ENCODE results near the gene TNFRSF13B. TPM values are rescaled to one million over a fixed set of nuclear protein-coding genes. Genes with fewer than 3 reads are reported as not detected.
"Not testable (repeated sequence)": the region's sequence is repeated elsewhere in the genome, so short reads cannot be mapped to it uniquely, and the experiment has no call there.

TNFRSF13B gene
- total RNA-seq, 2 donors from 2014 or later: 0.97 to 1.6 TPM

DNA sequence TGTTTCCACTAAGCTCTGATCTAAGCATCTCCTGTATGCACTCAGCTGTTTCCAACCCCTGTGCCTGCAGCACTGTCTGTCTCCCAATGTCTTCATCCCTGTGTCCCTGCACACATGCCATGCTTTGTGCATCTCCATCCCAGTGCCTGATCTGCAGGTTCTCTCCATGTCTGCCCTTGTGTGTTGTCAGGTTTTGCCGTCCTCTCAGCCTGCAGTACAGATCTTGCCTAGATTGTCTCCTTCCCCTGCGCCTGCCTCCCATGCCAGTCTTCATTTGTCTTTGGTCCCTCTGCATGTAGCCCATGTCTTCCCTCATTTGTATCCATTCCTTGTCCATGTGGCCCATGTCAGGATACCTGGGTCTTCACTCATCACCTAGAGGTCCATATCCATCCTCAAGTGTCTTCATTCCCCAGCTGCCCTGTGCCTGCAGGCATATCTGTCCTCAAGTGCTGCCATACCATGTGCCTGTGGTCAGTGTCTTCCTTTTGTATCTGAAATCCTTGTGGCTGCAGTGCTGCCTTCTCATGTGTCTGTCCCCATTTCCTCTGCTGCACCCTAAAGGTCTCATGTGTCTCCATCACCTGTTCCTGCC, 71.5 kb downstream of the TNFRSF13B start:
- H3K36me3 Mint-ChIP-seq (ENCODE audit: low read depth): no peaks in the 10 kb centered on the region
- no peaks in the 10 kb centered on the region for H3K27me3 Mint-ChIP-seq (ENCODE audit: insufficient read depth)
- TF ChIP-seq CTCF (conservative IDR thresholded peaks at IDR 0.05): no peak
- Histone ChIP-seq H3K36me3 (ENCODE audit: control insufficient read depth, insufficient read depth, low read length) (no peaks in the 10 kb centered on the region), H3K27me3 (ENCODE audit: control insufficient read depth, insufficient read depth, low read length, poor library complexity, severe bottlenecking) (no peaks in the 10 kb centered on the region), H3K4me3 (ENCODE audit: low read length) (no peak overlapping the region), H3K27ac (ENCODE audit: low read depth, low read length) (no peak overlapping the region), H3K9me3 (ENCODE audit: control insufficient read depth, low read length) (no peaks in the 10 kb centered on the region), H3K9ac (ENCODE audit: extremely low read depth, low read length, poor library complexity, severe bottlenecking) (no peak overlapping the region), H3K4me1 (ENCODE audit: control insufficient read depth, insufficient read depth, low read length) (no peaks in the 10 kb centered on the region)
- H3K27ac Mint-ChIP-seq: no peak overlapping the region
- 92 to 94% methylated on average over 2 of the region's 2 CpGs for WGBS, 2 experiments (ENCODE audit: insufficient coverage in 1 of 2, insufficient read length in 1 of 2)
- H3K9me3 Mint-ChIP-seq: no peaks in the 10 kb centered on the region
- no peak for DNase-seq
- H3K4me3 Mint-ChIP-seq: no peak overlapping the region
- H3K4me1 Mint-ChIP-seq: no peaks in the 10 kb centered on the region

GRCh38 chr17:16897211-16897896, 74.6 kb downstream of the TNFRSF13B start:
- not testable (repeated sequence) for H3K4me3 ChIP-seq (ENCODE audit: low read length); DNase-seq; H3K9me3 Mint-ChIP-seq; H3K36me3 ChIP-seq (ENCODE audit: control insufficient read depth, insufficient read depth, low read length); H3K36me3 Mint-ChIP-seq (ENCODE audit: low read depth); H3K9me3 ChIP-seq (ENCODE audit: control insufficient read depth, low read length); H3K27ac Mint-ChIP-seq; H3K4me1 Mint-ChIP-seq; H3K27me3 ChIP-seq (ENCODE audit: control insufficient read depth, insufficient read depth, low read length, poor library complexity, severe bottlenecking); H3K27ac ChIP-seq (ENCODE audit: low read depth, low read length); H3K4me1 ChIP-seq (ENCODE audit: control insufficient read depth, insufficient read depth, low read length); H3K4me3 Mint-ChIP-seq; H3K27me3 Mint-ChIP-seq (ENCODE audit: insufficient read depth); H3K9ac ChIP-seq (ENCODE audit: extremely low read depth, low read length, poor library complexity, severe bottlenecking)
- 85% methylated on average over 8 of the region's 10 CpGs; no CpG with 5 or more reads in 1 of the 2 experiments for WGBS, 2 experiments (ENCODE audit: insufficient coverage in 1 of 2, insufficient read length in 1 of 2)

DNA sequence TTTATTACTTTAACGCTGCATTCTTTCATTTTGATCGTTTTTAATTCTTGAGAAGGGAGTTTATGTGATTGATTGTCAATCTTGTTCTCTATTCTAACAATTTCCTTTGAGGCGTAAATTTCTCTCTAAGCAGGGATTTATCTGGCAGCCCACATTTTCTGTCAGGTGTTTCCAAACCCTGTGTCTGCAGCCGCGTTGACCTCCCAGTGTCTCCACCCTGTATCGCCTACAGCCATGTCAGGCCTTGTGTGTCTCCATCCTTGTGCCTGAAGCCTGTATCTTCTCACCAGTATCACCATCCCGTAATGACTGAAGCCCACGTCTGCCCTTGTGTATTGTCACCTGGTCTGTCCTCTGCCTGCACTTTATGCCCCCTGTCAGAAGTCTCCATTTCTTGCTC, 75.7 kb downstream of the TNFRSF13B start:
- H3K9me3 ChIP-seq (ENCODE audit: control insufficient read depth, low read length); H3K9ac ChIP-seq (ENCODE audit: extremely low read depth, low read length, poor library complexity, severe bottlenecking); H3K4me1 ChIP-seq (ENCODE audit: control insufficient read depth, insufficient read depth, low read length); DNase-seq; H3K4me1 Mint-ChIP-seq; H3K36me3 ChIP-seq (ENCODE audit: control insufficient read depth, insufficient read depth, low read length); H3K27me3 ChIP-seq (ENCODE audit: control insufficient read depth, insufficient read depth, low read length, poor library complexity, severe bottlenecking); H3K4me3 ChIP-seq (ENCODE audit: low read length); H3K4me3 Mint-ChIP-seq; H3K36me3 Mint-ChIP-seq (ENCODE audit: low read depth); H3K27ac Mint-ChIP-seq; H3K27ac ChIP-seq (ENCODE audit: low read depth, low read length); H3K9me3 Mint-ChIP-seq; H3K27me3 Mint-ChIP-seq (ENCODE audit: insufficient read depth): not testable (repeated sequence)
- 95 to 98% methylated on average over 5 to 8 of the region's 8 CpGs for WGBS, 2 experiments (ENCODE audit: insufficient coverage in 1 of 2, insufficient read length in 1 of 2)

GRCh38 chr17:16893527-16893926, 78.4 kb downstream of the TNFRSF13B start:
- H3K4me3 Mint-ChIP-seq; H3K27ac ChIP-seq (ENCODE audit: low read depth, low read length); H3K4me1 Mint-ChIP-seq; H3K9me3 Mint-ChIP-seq; DNase-seq; H3K9ac ChIP-seq (ENCODE audit: extremely low read depth, low read length, poor library complexity, severe bottlenecking); H3K36me3 Mint-ChIP-seq (ENCODE audit: low read depth); H3K36me3 ChIP-seq (ENCODE audit: control insufficient read depth, insufficient read depth, low read length); H3K4me1 ChIP-seq (ENCODE audit: control insufficient read depth, insufficient read depth, low read length); H3K27ac Mint-ChIP-seq; H3K27me3 Mint-ChIP-seq (ENCODE audit: insufficient read depth); H3K27me3 ChIP-seq (ENCODE audit: control insufficient read depth, insufficient read depth, low read length, poor library complexity, severe bottlenecking); H3K4me3 ChIP-seq (ENCODE audit: low read length); H3K9me3 ChIP-seq (ENCODE audit: control insufficient read depth, low read length): not testable (repeated sequence)
- 95 to 98% methylated on average over 14 to 18 of the region's 19 CpGs for WGBS, 2 experiments (ENCODE audit: insufficient coverage in 1 of 2, insufficient read length in 1 of 2)

GRCh38 chr17:16892876-16893454, 79.0 kb downstream of the TNFRSF13B start:
- not testable (repeated sequence) for H3K27me3 Mint-ChIP-seq (ENCODE audit: insufficient read depth); H3K9me3 ChIP-seq (ENCODE audit: control insufficient read depth, low read length); H3K27me3 ChIP-seq (ENCODE audit: control insufficient read depth, insufficient read depth, low read length, poor library complexity, severe bottlenecking); H3K4me3 Mint-ChIP-seq; H3K27ac Mint-ChIP-seq; H3K4me1 ChIP-seq (ENCODE audit: control insufficient read depth, insufficient read depth, low read length); H3K4me3 ChIP-seq (ENCODE audit: low read length); H3K9ac ChIP-seq (ENCODE audit: extremely low read depth, low read length, poor library complexity, severe bottlenecking); H3K36me3 Mint-ChIP-seq (ENCODE audit: low read depth); H3K9me3 Mint-ChIP-seq; H3K27ac ChIP-seq (ENCODE audit: low read depth, low read length); H3K4me1 Mint-ChIP-seq; DNase-seq; H3K36me3 ChIP-seq (ENCODE audit: control insufficient read depth, insufficient read depth, low read length)
- 79 to 89% methylated on average over 7 to 14 of the region's 20 CpGs for WGBS, 2 experiments (ENCODE audit: insufficient coverage in 1 of 2, insufficient read length in 1 of 2)

Measured in endodermal cell (in vitro differentiated cells).